ENCODE data around the gene VPS25. TPM values are rescaled to one million over a fixed set of nuclear protein-coding genes. Genes with fewer than 3 reads are reported as not detected.

VPS25 gene
- total RNA-seq, 4 donors from 2014 or later: 38.5 to 71.2 (median 56.3) TPM

GRCh38 chr17:42781639-42782165 lies 8.5 kb downstream of the VPS25 start:
- 32 to 60% methylated on average over 3 to 8 of the region's 10 CpGs for WGBS, 2 donors
- Histone ChIP-seq H3K27me3 (peaks cover 17% of the 10 kb centered on the region), H3K4me1 (peaks cover 3 to 41% of the 10 kb centered on the region in 2 donors), H3K9me3 (no peaks in the 10 kb centered on the region), H3K4me3 (replicated peaks in 1 of 3) (no peak overlapping the region), H3K27ac (no peak overlapping the region), H3K36me3 (peaks cover 16 to 29% of the 10 kb centered on the region in 2 donors)
- intact Hi-C loops (cut with DNase I): no loop called here
- no peak for TF ChIP-seq POLR2A (IDR thresholded peaks at IDR 0.05)
- TF ChIP-seq CTCF (IDR thresholded peaks at IDR 0.05): no peak
- no peak for DNase-seq

- Histone ChIP-seq H3K4me3 (replicated peaks in 1 of 3) (no peak overlapping the region), H3K27ac (no peak overlapping the region), H3K4me1 (peaks cover 3 to 41% of the 10 kb centered on the region in 2 donors), H3K27me3 (peaks cover 17% of the 10 kb centered on the region), H3K36me3 (peaks cover 13 to 22% of the 10 kb centered on the region in 2 donors), H3K9me3 (no peaks in the 10 kb centered on the region)
- DNase-seq: no peak
- no peak for TF ChIP-seq POLR2A (IDR thresholded peaks at IDR 0.05)
- TF ChIP-seq CTCF (IDR thresholded peaks at IDR 0.05): no peak
- 16 to 44% methylated on average over 19 to 22 of the region's 29 CpGs for WGBS, 2 donors
- intact Hi-C loops (cut with DNase I): no loop called here
These were observed 9.2 kb downstream of the VPS25 start for GRCh38 chr17:42782166-42783061.

- Histone ChIP-seq H3K4me3 (replicated peaks in 1 of 3) (no peak overlapping the region), H3K4me1 (peaks cover 3 to 41% of the 10 kb centered on the region in 2 donors), H3K27me3 (peaks cover 17% of the 10 kb centered on the region), H3K27ac (no peak overlapping the region), H3K36me3 (peaks cover 9 to 13% of the 10 kb centered on the region in 2 donors), H3K9me3 (no peaks in the 10 kb centered on the region)
- no peak for TF ChIP-seq CTCF (IDR thresholded peaks at IDR 0.05)
- no peak for TF ChIP-seq POLR2A (IDR thresholded peaks at IDR 0.05)
- no peak for DNase-seq
- intact Hi-C loops (cut with DNase I): no loop called here
- WGBS, 2 donors: 16 to 24% methylated on average over 9 of the region's 9 CpGs
These were observed 10.0 kb downstream of the VPS25 start for GRCh38 chr17:42783062-42783790.

- intact Hi-C loops (cut with DNase I): no loop called here
- peaks cover 5 to 8% of the 10 kb centered on the region in 2 donors for H3K36me3 ChIP-seq
- no peak for DNase-seq
- no peaks in the 10 kb centered on the region for H3K9me3 ChIP-seq
- H3K4me1 ChIP-seq: peaks cover 3 to 41% of the 10 kb centered on the region in 2 donors
- no peak overlapping the region for H3K27ac ChIP-seq
- TF ChIP-seq POLR2A (IDR thresholded peaks at IDR 0.05): no peak
- no peak for TF ChIP-seq CTCF (IDR thresholded peaks at IDR 0.05)
- H3K27me3 ChIP-seq: peaks cover 17% of the 10 kb centered on the region
- WGBS, 2 donors: 0 to 21% methylated on average over 1 to 12 of the region's 22 CpGs
- H3K4me3 ChIP-seq (replicated peaks in 1 of 3): no peak overlapping the region
These were observed 10.5 kb downstream of the VPS25 start for GRCh38 chr17:42783791-42784138.

Measured in thyroid gland (tissue), 4 donors.